HepG2 (cell line): Measurements from ENCODE around the gene MVP. TPM values are rescaled to one million over a fixed set of nuclear protein-coding genes. Genes with fewer than 3 reads are reported as not detected.

ENCODE experiments used
- CBX2 ChIP-seq, 2 experiments: fragments of 200-600 bp in 1 of 2; sonication (generic); formaldehyde crosslinking in 1 of 2; IDR thresholded peaks; 2 replicates each; pipeline versions ENCODE4 v1.7.0 to v1.8.1; 2018 to 2022; ENCODE audit warnings: low read depth in 2 of 2, low read length in 1 of 2, mild to moderate bottlenecking in 1 of 2, missing genetic modification reagents in 1 of 2
- DPF2 ChIP-seq: sonication (generic); formaldehyde crosslinking; IDR thresholded peaks from 2 replicates; pipeline ENCODE4 v1.4.0; 2020; ENCODE audit warnings: mild to moderate bottlenecking, low read depth, missing genetic modification reagents, borderline replicate concordance
- HMG20B ChIP-seq: conservative IDR thresholded peaks from 2 replicates; pipeline ENCODE4 v1.6.1; 2016; ENCODE audit warnings: missing genetic modification reagents, missing compliant biosample characterization
- HMGXB4 ChIP-seq, 2 experiments: sonication (generic) in 1 of 2; formaldehyde crosslinking in 1 of 2; IDR thresholded peaks; 2 replicates each; pipeline versions ENCODE4 v1.4.0 to v1.6.1; 2018 to 2020; ENCODE audit warnings: missing genetic modification reagents in 2 of 2, borderline replicate concordance in 1 of 2, low read depth in 1 of 2, mild to moderate bottlenecking in 1 of 2, missing biosample characterization in 1 of 2
- MZF1 ChIP-seq: sonication (generic); formaldehyde crosslinking; IDR thresholded peaks from 2 replicates; pipeline ENCODE4 v1.8.1; 2023; ENCODE audit warnings: mild to moderate bottlenecking, missing genetic modification reagents, borderline replicate concordance
- RFXANK ChIP-seq: IDR thresholded peaks from 2 replicates; pipeline ENCODE4 v1.6.1; 2016
- SAFB2 ChIP-seq: sonication (generic); formaldehyde crosslinking; IDR thresholded peaks from 2 replicates; pipeline ENCODE4 v1.5.1; 2020; ENCODE audit warnings: missing genetic modification reagents, low read depth, mild to moderate bottlenecking, borderline replicate concordance
- SALL2 ChIP-seq: sonication (generic); formaldehyde crosslinking; IDR thresholded peaks from 2 replicates; pipeline ENCODE4 v1.8.1; 2023; ENCODE audit warnings: mild to moderate bottlenecking, missing genetic modification reagents, inconsistent platforms
- YY1 ChIP-seq: IDR thresholded peaks from 2 replicates; pipeline ENCODE4 v1.6.1; 2011; ENCODE audit warnings: low read length, low read depth, moderate library complexity, mild to moderate bottlenecking; ENCODE audit not compliant: insufficient read depth, insufficient replicate concordance
- ZNF20 ChIP-seq: sonication (generic); formaldehyde crosslinking; IDR thresholded peaks from 2 replicates; pipeline ENCODE4 v1.4.0; 2020; ENCODE audit warnings: mild to moderate bottlenecking, moderate library complexity, missing genetic modification reagents
- ZNF256 ChIP-seq: sonication (generic); formaldehyde crosslinking; conservative IDR thresholded peaks from 2 replicates; pipeline ENCODE4 v1.4.0; 2020; ENCODE audit warnings: missing genetic modification reagents
- ZNF260 ChIP-seq: sonication (generic); formaldehyde crosslinking; IDR thresholded peaks from 2 replicates; pipeline ENCODE4 v1.4.0; 2020; ENCODE audit warnings: missing genetic modification reagents, low read depth, mild to moderate bottlenecking, borderline replicate concordance
- ZNF432 ChIP-seq: sonication (generic); formaldehyde crosslinking; IDR thresholded peaks from 2 replicates; pipeline ENCODE4 v1.5.0; 2020; ENCODE audit warnings: missing genetic modification reagents, mild to moderate bottlenecking, borderline replicate concordance
- ZNF543 ChIP-seq: sonication (generic); formaldehyde crosslinking; IDR thresholded peaks from 2 replicates; pipeline ENCODE4 v1.4.0; 2020; ENCODE audit warnings: mild to moderate bottlenecking, missing genetic modification reagents
- ZNF558 ChIP-seq: sonication (generic); formaldehyde crosslinking; IDR thresholded peaks from 2 replicates; pipeline ENCODE4 v1.9.0; 2022; ENCODE audit warnings: mild to moderate bottlenecking, missing genetic modification reagents, borderline replicate concordance
- ZNF670 ChIP-seq: sonication (generic); formaldehyde crosslinking; IDR thresholded peaks from 2 replicates; pipeline ENCODE4 v1.8.0; 2022; ENCODE audit warnings: mild to moderate bottlenecking, missing genetic modification reagents, borderline replicate concordance
- ZSCAN25 ChIP-seq: sonication (generic); formaldehyde crosslinking; IDR thresholded peaks from 2 replicates; pipeline ENCODE4 v1.8.0; 2022; ENCODE audit warnings: mild to moderate bottlenecking, missing genetic modification reagents
- polyA plus RNA-seq, 8 experiments: library from polyadenylated mRNA; depleted of rRNA in 3 of 8; stranded (reverse) in 7 of 8; unstranded in 1 of 8; fragments of >200 nt; fragmentation: Illumina TruSeq in 4 of 8; extraction: Trizol in 4 of 8; gene quantifications; 2 replicates each; pipeline versions ENCODE4 v1.2.1 to v1.2.3, GENCODE V29; 2011 to 2016; ENCODE audit warnings: low read depth in 4 of 8, missing spikeins in 1 of 8, mixed read lengths in 1 of 8; ENCODE audit not compliant: insufficient read depth in 1 of 8
- total RNA-seq, 5 experiments: library from RNA; depleted of rRNA; stranded (reverse); fragments of >200 nt; fragmentation: Illumina TruSeq; extraction: Trizol; gene quantifications; 2 replicates each; pipeline ENCODE4 v1.2.3, GENCODE V29; 2016; ENCODE audit warnings: low read depth in 1 of 5
- TF ChIP-seq, protein P1 (sequence below): sonication (generic); formaldehyde crosslinking; IDR thresholded peaks from 2 replicates; pipeline ENCODE4 v1.4.0; 2020; ENCODE audit warnings: missing genetic modification reagents, mild to moderate bottlenecking, borderline replicate concordance
- TF ChIP-seq, protein P2 (sequence below): sonication (generic); formaldehyde crosslinking; IDR thresholded peaks from 2 replicates; pipeline ENCODE4 v1.4.0; 2020; ENCODE audit warnings: mild to moderate bottlenecking, missing genetic modification reagents, borderline replicate concordance
- TF ChIP-seq, protein P3 (sequence below): sonication (generic); formaldehyde crosslinking; IDR thresholded peaks from 2 replicates; pipeline ENCODE4 v1.5.0; 2020; ENCODE audit warnings: missing genetic modification reagents

Gene MVP
- total and polyA plus RNA-seq, 2 of the 13 experiments (the other 11 are each of a cell fraction or from before 2014, with no cell fraction given) = 22.9 to 43.5 TPM

GRCh38 chr16:29789775-29790182 lies 30.5 kb upstream of the MVP start (continued):
- TF ChIP-seq, protein P1, sequence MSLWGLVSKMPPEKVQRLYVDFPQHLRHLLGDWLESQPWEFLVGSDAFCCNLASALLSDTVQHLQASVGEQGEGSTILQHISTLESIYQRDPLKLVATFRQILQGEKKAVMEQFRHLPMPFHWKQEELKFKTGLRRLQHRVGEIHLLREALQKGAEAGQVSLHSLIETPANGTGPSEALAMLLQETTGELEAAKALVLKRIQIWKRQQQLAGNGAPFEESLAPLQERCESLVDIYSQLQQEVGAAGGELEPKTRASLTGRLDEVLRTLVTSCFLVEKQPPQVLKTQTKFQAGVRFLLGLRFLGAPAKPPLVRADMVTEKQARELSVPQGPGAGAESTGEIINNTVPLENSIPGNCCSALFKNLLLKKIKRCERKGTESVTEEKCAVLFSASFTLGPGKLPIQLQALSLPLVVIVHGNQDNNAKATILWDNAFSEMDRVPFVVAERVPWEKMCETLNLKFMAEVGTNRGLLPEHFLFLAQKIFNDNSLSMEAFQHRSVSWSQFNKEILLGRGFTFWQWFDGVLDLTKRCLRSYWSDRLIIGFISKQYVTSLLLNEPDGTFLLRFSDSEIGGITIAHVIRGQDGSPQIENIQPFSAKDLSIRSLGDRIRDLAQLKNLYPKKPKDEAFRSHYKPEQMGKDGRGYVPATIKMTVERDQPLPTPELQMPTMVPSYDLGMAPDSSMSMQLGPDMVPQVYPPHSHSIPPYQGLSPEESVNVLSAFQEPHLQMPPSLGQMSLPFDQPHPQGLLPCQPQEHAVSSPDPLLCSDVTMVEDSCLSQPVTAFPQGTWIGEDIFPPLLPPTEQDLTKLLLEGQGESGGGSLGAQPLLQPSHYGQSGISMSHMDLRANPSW (CRISPR knock-in tag) = no peak; the same call in 1 of the 2 replicates
- no peak for TF ChIP-seq ZSCAN25 (CRISPR knock-in tag)
- no peak for TF ChIP-seq HMGXB4 (CRISPR knock-in tag; IDR thresholded peaks at IDR 0.05; ENCODE audit: borderline replicate concordance in 1 of 2, low read depth in 1 of 2)
- no peak for TF ChIP-seq RFXANK (CRISPR knock-in tag)
- TF ChIP-seq YY1 = no peak
- TF ChIP-seq HMG20B (CRISPR knock-in tag) = no peak
- TF ChIP-seq CBX2 (IDR thresholded peaks at IDR 0.05; ENCODE audit: low read depth, low read length) = no peak
- 0 out of 2 replicates have a peak, but pooled peaks have one; percentile 61 for TF ChIP-seq CBX2 (CRISPR knock-in tag; IDR thresholded peaks at IDR 0.05; ENCODE audit: low read depth)
- TF ChIP-seq, protein P2, sequence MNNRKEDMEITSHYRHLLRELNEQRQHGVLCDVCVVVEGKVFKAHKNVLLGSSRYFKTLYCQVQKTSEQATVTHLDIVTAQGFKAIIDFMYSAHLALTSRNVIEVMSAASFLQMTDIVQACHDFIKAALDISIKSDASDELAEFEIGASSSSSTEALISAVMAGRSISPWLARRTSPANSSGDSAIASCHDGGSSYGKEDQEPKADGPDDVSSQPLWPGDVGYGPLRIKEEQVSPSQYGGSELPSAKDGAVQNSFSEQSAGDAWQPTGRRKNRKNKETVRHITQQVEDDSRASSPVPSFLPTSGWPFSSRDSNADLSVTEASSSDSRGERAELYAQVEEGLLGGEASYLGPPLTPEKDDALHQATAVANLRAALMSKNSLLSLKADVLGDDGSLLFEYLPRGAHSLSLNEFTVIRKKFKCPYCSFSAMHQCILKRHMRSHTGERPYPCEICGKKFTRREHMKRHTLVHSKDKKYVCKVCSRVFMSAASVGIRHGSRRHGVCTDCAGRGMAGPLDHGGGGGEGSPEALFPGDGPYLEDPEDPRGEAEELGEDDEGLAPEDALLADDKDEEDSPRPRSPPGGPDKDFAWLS (CRISPR knock-in tag) = 0 out of 2 replicates have a peak, but pooled peaks have one; percentile 13
- TF ChIP-seq ZNF260 (CRISPR knock-in tag) = 0 out of 2 replicates have a peak, but pooled peaks have one; percentile 77
- no peak for TF ChIP-seq MZF1
- TF ChIP-seq ZNF256 = peak; percentile 76
- TF ChIP-seq SAFB2 (CRISPR knock-in tag) = no peak
- TF ChIP-seq ZNF558 (CRISPR knock-in tag) = 0 out of 2 replicates have a peak, but pooled peaks have one; percentile 47
- no peak; the same call in 1 of the 2 replicates for TF ChIP-seq ZNF20 (CRISPR knock-in tag)
- TF ChIP-seq, protein P3, sequence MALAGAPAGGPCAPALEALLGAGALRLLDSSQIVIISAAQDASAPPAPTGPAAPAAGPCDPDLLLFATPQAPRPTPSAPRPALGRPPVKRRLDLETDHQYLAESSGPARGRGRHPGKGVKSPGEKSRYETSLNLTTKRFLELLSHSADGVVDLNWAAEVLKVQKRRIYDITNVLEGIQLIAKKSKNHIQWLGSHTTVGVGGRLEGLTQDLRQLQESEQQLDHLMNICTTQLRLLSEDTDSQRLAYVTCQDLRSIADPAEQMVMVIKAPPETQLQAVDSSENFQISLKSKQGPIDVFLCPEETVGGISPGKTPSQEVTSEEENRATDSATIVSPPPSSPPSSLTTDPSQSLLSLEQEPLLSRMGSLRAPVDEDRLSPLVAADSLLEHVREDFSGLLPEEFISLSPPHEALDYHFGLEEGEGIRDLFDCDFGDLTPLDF = no peak
- TF ChIP-seq ZNF432 (CRISPR knock-in tag) = no peak
- no peak for TF ChIP-seq ZNF670 (CRISPR knock-in tag)
- peak; percentile 4; the same call in 1 of the 2 replicates for TF ChIP-seq ZNF543 (CRISPR knock-in tag)
- TF ChIP-seq SALL2 (CRISPR knock-in tag) = 0 out of 2 replicates have a peak, but pooled peaks have one; percentile 8
- TF ChIP-seq DPF2 (CRISPR knock-in tag) = no peak
